Measurements from ENCODE around the gene SZT2. TPM values are rescaled to one million over a fixed set of nuclear protein-coding genes. Genes with fewer than 3 reads are reported as not detected.

Gene SZT2
- total and polyA plus RNA-seq, 10 of the 15 experiments (the other 5 are each of a cell fraction or from before 2014, with no cell fraction given), result 1.4 to 38.3 (median 12.7) TPM

GRCh38 chr1:43372172-43372571, 17.5 kb upstream of the SZT2 start (continued):
- TF ChIP-seq ZBTB40 (IDR thresholded peaks at IDR 0.05; ENCODE audit: borderline replicate concordance) (no peak), ATF3 (IDR thresholded peaks at IDR 0.05; ENCODE audit: borderline replicate concordance, extremely low read depth, low read depth, low read length) (no peak), NFIC (IDR thresholded peaks at IDR 0.05; ENCODE audit: low read depth, low read length) (no peak), CBX3 (IDR thresholded peaks at IDR 0.05; ENCODE audit: borderline replicate concordance, low read depth) (no peak), TCF12 (IDR thresholded peaks at IDR 0.05; ENCODE audit: low read depth, low read length) (no peak), NFYA (IDR thresholded peaks at IDR 0.05; ENCODE audit: borderline replicate concordance, low read depth, low read length) (no peak), MEF2B (IDR thresholded peaks at IDR 0.05; ENCODE audit: partially characterized antibody, poor library complexity, severe bottlenecking) (no peak), SMAD5 (IDR thresholded peaks at IDR 0.05; ENCODE audit: low read depth) (no peak), JUND (IDR thresholded peaks at IDR 0.05; ENCODE audit: low read depth, low read length) (no peak), RELB (IDR thresholded peaks at IDR 0.05; ENCODE audit: low read depth) (no peak)

Data from GM12878 (cell line).